HG02798 (cell line): ENCODE measurements around the gene DNM3.

Source experiments
- ATAC-seq: cut with Tn5 transposase; IDR thresholded peaks from one replicate; pipeline ENCODE4 v1.9.1; 2021; ENCODE audit warnings: mild to moderate bottlenecking; ENCODE audit not compliant: unreplicated experiment, poor library complexity

DNM3 gene

GRCh38 chr1:171963762-171964161 lies 122.5 kb downstream of the DNM3 start:
- no peak for ATAC-seq

- ATAC-seq: no peak
These were observed 124.5 kb downstream of the DNM3 start for GRCh38 chr1:171965777-171966176.

- ATAC-seq: no peak
These were observed 125.3 kb downstream of the DNM3 start for GRCh38 chr1:171966426-171967220.

- ATAC-seq: no peak
These were observed 127.9 kb downstream of the DNM3 start for GRCh38 chr1:171969226-171969625.

GRCh38 chr1:171969813-171970212 lies 128.5 kb downstream of the DNM3 start:
- ATAC-seq: no peak

- ATAC-seq: no peak
These were observed 131.5 kb downstream of the DNM3 start for GRCh38 chr1:171972846-171973245.

- ATAC-seq: no peak
These were observed 132.1 kb downstream of the DNM3 start for GRCh38 chr1:171973421-171973820.

- no peak for ATAC-seq
These were observed 140.0 kb downstream of the DNM3 start for GRCh38 chr1:171981303-171981702.

- no peak for ATAC-seq
These were observed 142.3 kb downstream of the DNM3 start for GRCh38 chr1:171983584-171983983.

- no peak for ATAC-seq
These were observed 143.0 kb downstream of the DNM3 start for GRCh38 chr1:171984262-171984661.

GRCh38 chr1:171984850-171985485 lies 143.7 kb downstream of the DNM3 start:
- ATAC-seq: peak; percentile 68

- ATAC-seq: no peak
These were observed 144.3 kb downstream of the DNM3 start for GRCh38 chr1:171985639-171986038.

GRCh38 chr1:171988243-171988885 lies 147.1 kb downstream of the DNM3 start:
- ATAC-seq: no peak

- no peak for ATAC-seq
These were observed 149.1 kb downstream of the DNM3 start for GRCh38 chr1:171990371-171990770.

GRCh38 chr1:171994293-171994692 lies 153.0 kb downstream of the DNM3 start:
- no peak for ATAC-seq

GRCh38 chr1:171995573-171995972 lies 154.3 kb downstream of the DNM3 start:
- no peak for ATAC-seq

- ATAC-seq: no peak
These were observed 156.6 kb downstream of the DNM3 start for GRCh38 chr1:171997936-171998335.

GRCh38 chr1:171998711-171999110 lies 157.4 kb downstream of the DNM3 start:
- no peak for ATAC-seq

- ATAC-seq: no peak
These were observed 158.5 kb downstream of the DNM3 start for GRCh38 chr1:171999756-172000155.

- ATAC-seq: no peak
These were observed 160.0 kb downstream of the DNM3 start for GRCh38 chr1:172001288-172001687.

- ATAC-seq: no peak
These were observed 161.5 kb downstream of the DNM3 start for GRCh38 chr1:172002725-172003345.
